PC-9 (cell line): ENCODE data around the gene IFNA4.

Experiments
- EZH2 ChIP-seq: fragments of 200-600 bp; sonication (generic); IDR thresholded peaks from 2 replicates; pipeline ENCODE4 v1.8.0; 2017; ENCODE audit warnings: antibody characterized with exemption, low read depth
- TF ChIP-seq, protein P1 (sequence below): fragments of 200-600 bp; sonication (generic); conservative IDR thresholded peaks from 2 replicates; pipeline ENCODE4 v1.6.1; 2017; ENCODE audit warnings: mixed run types, antibody characterized with exemption, mild to moderate bottlenecking, moderate library complexity

- TF ChIP-seq, protein P1, sequence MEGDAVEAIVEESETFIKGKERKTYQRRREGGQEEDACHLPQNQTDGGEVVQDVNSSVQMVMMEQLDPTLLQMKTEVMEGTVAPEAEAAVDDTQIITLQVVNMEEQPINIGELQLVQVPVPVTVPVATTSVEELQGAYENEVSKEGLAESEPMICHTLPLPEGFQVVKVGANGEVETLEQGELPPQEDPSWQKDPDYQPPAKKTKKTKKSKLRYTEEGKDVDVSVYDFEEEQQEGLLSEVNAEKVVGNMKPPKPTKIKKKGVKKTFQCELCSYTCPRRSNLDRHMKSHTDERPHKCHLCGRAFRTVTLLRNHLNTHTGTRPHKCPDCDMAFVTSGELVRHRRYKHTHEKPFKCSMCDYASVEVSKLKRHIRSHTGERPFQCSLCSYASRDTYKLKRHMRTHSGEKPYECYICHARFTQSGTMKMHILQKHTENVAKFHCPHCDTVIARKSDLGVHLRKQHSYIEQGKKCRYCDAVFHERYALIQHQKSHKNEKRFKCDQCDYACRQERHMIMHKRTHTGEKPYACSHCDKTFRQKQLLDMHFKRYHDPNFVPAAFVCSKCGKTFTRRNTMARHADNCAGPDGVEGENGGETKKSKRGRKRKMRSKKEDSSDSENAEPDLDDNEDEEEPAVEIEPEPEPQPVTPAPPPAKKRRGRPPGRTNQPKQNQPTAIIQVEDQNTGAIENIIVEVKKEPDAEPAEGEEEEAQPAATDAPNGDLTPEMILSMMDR, result no peak
- no peak for TF ChIP-seq EZH2
These were observed 31.9 kb downstream of the IFNA4 start for GRCh38 chr9:21155501-21155900.
